Endothelial cell of umbilical vein (primary cell): ENCODE results near the gene CADPS. TPM values are rescaled to one million over a fixed set of nuclear protein-coding genes. Genes with fewer than 3 reads are reported as not detected.

ENCODE experiments used
- BruUV-seq: library from RNA; stranded (reverse); fragments of 400-500 nt; replicated peaks from 2 replicates; lab custom pipeline; 2021; lab: Mats Ljungman, UMichigan
- CTCF ChIA-PET: fragments of 300-600, 350-600 bp; sonication (Branson Sonifier 250); formaldehyde crosslinking; loops from one replicate; lab custom pipeline; 2021; ENCODE audit warnings: antibody characterized with exemption, inconsistent platforms; lab: Charles Lee
- POLR2A ChIA-PET: fragments of 300-600, 350-600 bp; sonication (Branson Sonifier 250); formaldehyde crosslinking; loops from one replicate; lab custom pipeline; 2021; ENCODE audit warnings: antibody characterized with exemption, inconsistent platforms; lab: Charles Lee
- DNase-seq: peaks from one replicate; pipeline ENCODE4 v3.0.0-alpha.2; 2011; ENCODE audit warnings: low read depth, low spot score
- FAIRE-seq: peaks from 2 replicates; lab custom pipeline; 2011; peaks lifted over from hg19 to GRCh38; lab: Jason Lieb, UNC
- H2AFZ ChIP-seq: 2 replicates; pipeline ENCODE4 v1.6.0; 2012; ENCODE audit warnings: low read depth, low read length, control low read depth, inconsistent platforms
- H3K27ac ChIP-seq: 2 replicates; pipeline ENCODE4 v1.5.1; 2011; ENCODE audit warnings: low read depth, mild to moderate bottlenecking, control low read depth, low read length, moderate library complexity; ENCODE audit not compliant: insufficient read depth
- H3K27me3 ChIP-seq, 2 experiments: 2 replicates each; pipeline versions ENCODE4 v1.6.0 to v1.6.1; 2011; ENCODE audit warnings: low read length in 2 of 2, mixed read lengths in 1 of 2; ENCODE audit not compliant: control insufficient read depth in 2 of 2, insufficient read depth in 2 of 2
- H3K36me3 ChIP-seq, 2 experiments: 2 replicates in 1 of 2; 3 replicates in 1 of 2; pipeline ENCODE4 v1.5.1; 2011; ENCODE audit warnings: low read length in 2 of 2, mild to moderate bottlenecking in 1 of 2, moderate library complexity in 1 of 2; ENCODE audit not compliant: control insufficient read depth in 2 of 2, insufficient read depth in 2 of 2; ENCODE audit errors: extremely low read depth in 1 of 2
- H3K4me1 ChIP-seq: 3 replicates; pipeline ENCODE4 v1.5.1; 2011; ENCODE audit warnings: mild to moderate bottlenecking, low read length; ENCODE audit not compliant: control insufficient read depth, insufficient read depth; ENCODE audit errors: extremely low read depth
- H3K4me2 ChIP-seq: 2 replicates; pipeline ENCODE4 v1.6.1; 2011; ENCODE audit warnings: low read length, control low read depth, mixed read lengths; ENCODE audit not compliant: insufficient read depth
- H3K4me3 ChIP-seq, 3 experiments: fragments of 200-600 bp in 1 of 3; sonication (generic), shearing (Covaris generic) in 1 of 3; replicated peaks in 1 of 3; 2 replicates each; pipeline ENCODE4 v1.5.1; 2011 to 2016; ENCODE audit warnings: control low read depth in 3 of 3, low read length in 3 of 3, mild to moderate bottlenecking in 2 of 3, inconsistent platforms in 1 of 3, low read depth in 1 of 3, moderate library complexity in 1 of 3; ENCODE audit not compliant: insufficient read depth in 1 of 3
- H3K79me2 ChIP-seq: 2 replicates; pipeline ENCODE4 v1.6.0; 2012; ENCODE audit warnings: low read length, inconsistent platforms; ENCODE audit not compliant: control insufficient read depth, insufficient read depth
- H3K9ac ChIP-seq: replicated peaks from 2 replicates; pipeline ENCODE3; 2011; ENCODE audit warnings: low read length, control low read depth; ENCODE audit not compliant: insufficient read depth; ENCODE audit errors: extremely low read depth
- H3K9me1 ChIP-seq: replicated peaks from 3 replicates; pipeline ENCODE4 v1.6.0; 2011; ENCODE audit warnings: mild to moderate bottlenecking, low read length; ENCODE audit not compliant: control insufficient read depth, insufficient read depth; ENCODE audit errors: extremely low read depth
- H3K9me3 ChIP-seq: replicated peaks from 2 replicates; pipeline ENCODE4 v1.5.1; 2012; ENCODE audit warnings: low read length, inconsistent platforms; ENCODE audit not compliant: control insufficient read depth, insufficient read depth
- H4K20me1 ChIP-seq: replicated peaks from 2 replicates; pipeline ENCODE3; 2011; ENCODE audit warnings: mild to moderate bottlenecking, low read length; ENCODE audit not compliant: control insufficient read depth, insufficient read depth; ENCODE audit errors: extremely low read depth
- CTCF ChIP-seq, 2 donors: IDR thresholded peaks; 1 replicate in 1 of 2; 2 replicates in 1 of 2; pipeline ENCODE4 v1.5.1; 2011; ENCODE audit warnings: low read length in 2 of 2, mild to moderate bottlenecking in 2 of 2, moderate library complexity in 2 of 2, control low read depth in 1 of 2, inconsistent platforms in 1 of 2, low read depth in 1 of 2; ENCODE audit not compliant: insufficient read depth in 1 of 2; ENCODE audit errors: extremely low read depth in 1 of 2
- EZH2 ChIP-seq: IDR thresholded peaks from 2 replicates; pipeline ENCODE4 v1.6.1; 2012; ENCODE audit warnings: borderline replicate concordance, low read depth, mild to moderate bottlenecking, moderate library complexity, low read length, inconsistent platforms; ENCODE audit not compliant: severe bottlenecking
- FOS ChIP-seq: IDR thresholded peaks from 2 replicates; pipeline ENCODE4 v1.6.1; 2011; ENCODE audit warnings: mild to moderate bottlenecking, low read length, moderate library complexity, borderline replicate concordance; ENCODE audit not compliant: insufficient read depth
- GATA2 ChIP-seq: IDR thresholded peaks from 2 replicates; pipeline ENCODE4 v1.7.0; 2011; ENCODE audit warnings: low read depth, mild to moderate bottlenecking, moderate library complexity, mixed read lengths, low read length; ENCODE audit not compliant: insufficient read length, insufficient read depth
- JUN ChIP-seq: IDR thresholded peaks from 2 replicates; pipeline ENCODE4 v1.6.1; 2011; ENCODE audit warnings: borderline replicate concordance, low read depth; ENCODE audit not compliant: insufficient read length, insufficient read depth
- MAX ChIP-seq: IDR thresholded peaks from 2 replicates; pipeline ENCODE4 v1.6.1; 2011; ENCODE audit not compliant: insufficient read depth, insufficient read length
- MYC ChIP-seq: IDR thresholded peaks from one replicate; pipeline ENCODE4 v1.6.1; 2011; ENCODE audit warnings: mild to moderate bottlenecking, low read depth, low read length
- POLR2A ChIP-seq: IDR thresholded peaks from 2 replicates; pipeline ENCODE4 v1.6.1; 2012; ENCODE audit warnings: low read depth, mild to moderate bottlenecking, control low read depth, low read length
- POLR2AphosphoS5 ChIP-seq: IDR thresholded peaks from 2 replicates; pipeline ENCODE4 v1.6.1; 2012; ENCODE audit warnings: low read depth, mild to moderate bottlenecking, control low read depth, low read length, moderate library complexity; ENCODE audit not compliant: insufficient read depth
- dilution Hi-C: fragments of 300-500 bp; cut with MboI; formaldehyde crosslinking; loops from one replicate; pipeline ENCODE4 v1.15.0; 2019; ENCODE audit warnings: low sequenced_read_pairs; ENCODE audit not compliant: extremely low pct_ligation_motif_present
- intact Hi-C: fragments of 100-400 bp; cut with micrococcal nuclease; formaldehyde crosslinking; loops from one replicate; pipeline ENCODE4 v1.10.0; 2022
- polyA plus RNA-seq, 4 experiments: library from polyadenylated mRNA; depleted of rRNA in 3 of 4; stranded (reverse) in 3 of 4; unstranded in 1 of 4; fragments of >200 nt; gene quantifications; 2 replicates each; pipeline versions ENCODE4 v1.2.1 to v1.2.3, GENCODE V29; 2011 to 2012; ENCODE audit warnings: missing spikeins in 1 of 4
- total RNA-seq: library from RNA; stranded (reverse); gene quantifications from 2 replicates; pipeline ENCODE4 v1.2.3, GENCODE V29; 2021

Gene CADPS
- total and polyA plus RNA-seq, 2 donors (not counting 3 experiments of a cell fraction or from before 2014, with no cell fraction given), result not detected

GRCh38 chr3:62359531-62359930 is 515.7 kb downstream of the CADPS start:
- Histone ChIP-seq H3K36me3 (no peaks in the 10 kb centered on the region), H2AFZ (no peak overlapping the region), H3K9ac (no peak overlapping the region), H3K4me1 (no peaks in the 10 kb centered on the region), H3K9me3 (no peaks in the 10 kb centered on the region), H3K4me2 (no peak overlapping the region), H3K9me1 (no peaks in the 10 kb centered on the region), H3K4me3 (no peak overlapping the region), H3K27me3 (peaks cover 3 to 13% of the 10 kb centered on the region in 2 experiments), H3K27ac (no peak overlapping the region), H4K20me1 (no peaks in the 10 kb centered on the region), H3K79me2 (no peaks in the 10 kb centered on the region)
- intact Hi-C loops, result no loop called here
- DNase-seq (no peak), FAIRE-seq (no peak)
- no TSS peak for BruUV-seq
- dilution Hi-C loops, result no loop called here
- TF ChIP-seq MAX, result no peak
- no peak for TF ChIP-seq EZH2
- TF ChIP-seq JUN, result no peak
- TF ChIP-seq POLR2A, result no peak
- TF ChIP-seq CTCF (IDR thresholded peaks at IDR 0.05; ENCODE audit: extremely low read depth in 1 of 2, insufficient read depth in 1 of 2, low read depth in 1 of 2, low read length in 2 of 2), result no peak
- TF ChIP-seq POLR2AphosphoS5, result no peak
- TF ChIP-seq FOS, result no peak
- no peak for TF ChIP-seq MYC
- no peak for TF ChIP-seq GATA2
- POLR2A ChIA-PET, result no interaction called here
- CTCF ChIA-PET, result no interaction called here
